B cell (primary cell): ENCODE results near the gene TFF1. TPM values are rescaled to one million over a fixed set of nuclear protein-coding genes. Genes with fewer than 3 reads are reported as not detected.

ENCODE experiments used
- ATAC-seq: fragments of 200-7000 bp; cut with Tn5 transposase; one replicate; pipeline ENCODE4 v1.10.0; 2021; ENCODE audit warnings: low read depth, mild to moderate bottlenecking, moderate number of reproducible peaks, moderate library complexity
- CTCF ChIA-PET: fragments of 350-600 bp; sonication (Branson Sonifier 250); formaldehyde crosslinking; loops from one replicate; lab custom pipeline; 2021; ENCODE audit warnings: antibody characterized with exemption, inconsistent platforms; lab: Charles Lee
- POLR2A ChIA-PET: fragments of 350-600 bp; sonication (Branson Sonifier 250); formaldehyde crosslinking; loops from one replicate; lab custom pipeline; 2021; ENCODE audit warnings: antibody characterized with exemption; lab: Charles Lee
- DNase-seq: peaks from one replicate; pipeline ENCODE4 v3.0.0; 2013
- H2AFZ ChIP-seq: 2 replicates; pipeline ENCODE4 v1.6.1; 2012; ENCODE audit warnings: mild to moderate bottlenecking, low read depth, low read length; ENCODE audit not compliant: insufficient read depth, poor library complexity, severe bottlenecking
- H3K27ac ChIP-seq, 2 donors: 1 replicate in 1 of 2; 2 replicates in 1 of 2; pipeline ENCODE4 v1.5.1; 2012 to 2013; ENCODE audit warnings: low read length in 2 of 2, mild to moderate bottlenecking in 2 of 2, moderate library complexity in 1 of 2
- H3K27me3 ChIP-seq, 4 experiments: fragments of 200-600 bp in 1 of 4; sonication (generic) in 1 of 4; replicated peaks in 1 of 4; 1 replicate in 2 of 4; 2 replicates in 2 of 4; pipeline versions ENCODE4 v1.6.1 to v1.7.0; 2013 to 2016; ENCODE audit warnings: low read length in 3 of 4, mild to moderate bottlenecking in 2 of 4, mixed read lengths in 1 of 4, moderate library complexity in 1 of 4; ENCODE audit not compliant: insufficient read depth in 4 of 4, control insufficient read depth in 3 of 4; ENCODE audit errors: control extremely low read depth in 1 of 4
- H3K36me3 ChIP-seq, 2 experiments: replicated peaks in 1 of 2; 1 replicate in 1 of 2; 2 replicates in 1 of 2; pipeline versions ENCODE4 v1.6.1 to v1.7.1; 2013; ENCODE audit warnings: low read length in 1 of 2; ENCODE audit not compliant: insufficient read depth in 2 of 2, control insufficient read depth in 1 of 2; ENCODE audit errors: control extremely low read depth in 1 of 2, extremely low read depth in 1 of 2
- H3K4me1 ChIP-seq, 2 donors: fragments of 200-600 bp in 1 of 2; sonication (generic) in 1 of 2; 1 replicate in 1 of 2; 2 replicates in 1 of 2; pipeline versions ENCODE4 v1.5.1 to v1.6.1; 2013 to 2017; ENCODE audit warnings: low read length in 2 of 2; ENCODE audit not compliant: control insufficient read depth in 2 of 2, insufficient read depth in 2 of 2
- H3K4me2 ChIP-seq: replicated peaks from 2 replicates; pipeline ENCODE3; 2012; ENCODE audit warnings: mild to moderate bottlenecking, low read depth, low read length; ENCODE audit not compliant: poor library complexity, severe bottlenecking
- H3K4me3 ChIP-seq, 5 experiments: fragments of 200-600 bp in 1 of 5; sonication (generic) in 1 of 5; 1 replicate in 3 of 5; 2 replicates in 2 of 5; pipeline versions ENCODE4 v1.5.1 to v1.7.0; 2011 to 2016; ENCODE audit warnings: low read length in 4 of 5, mild to moderate bottlenecking in 4 of 5, low read depth in 2 of 5, control low read depth in 1 of 5, moderate library complexity in 1 of 5; ENCODE audit not compliant: insufficient read depth in 1 of 5; ENCODE audit errors: control extremely low read depth in 1 of 5, extremely low read depth in 1 of 5
- H3K79me2 ChIP-seq: fragments of 200-600 bp; sonication (generic); one replicate; pipeline ENCODE4 v1.6.0; 2016; ENCODE audit warnings: low read length; ENCODE audit not compliant: control insufficient read depth, insufficient read depth
- H3K9ac ChIP-seq: fragments of 200-600 bp; sonication (generic); 2 replicates; pipeline ENCODE4 v1.6.1; 2017; ENCODE audit warnings: mild to moderate bottlenecking, low read length, moderate library complexity
- H3K9me3 ChIP-seq, 3 donors: one replicate each; pipeline versions ENCODE4 v1.6.1 to v1.7.1; 2013; ENCODE audit warnings: low read length in 2 of 3; ENCODE audit not compliant: control insufficient read depth in 2 of 3, insufficient read depth in 1 of 3; ENCODE audit errors: control extremely low read depth in 1 of 3
- H4K20me1 ChIP-seq: 2 replicates; pipeline ENCODE4 v1.6.0; 2012; ENCODE audit warnings: mild to moderate bottlenecking, low read length; ENCODE audit not compliant: insufficient read depth, control insufficient read depth, poor library complexity, severe bottlenecking
- H3K27ac Mint-ChIP-seq: one replicate; pipeline ENCODE4 v1.8.0; 2021; ENCODE audit warnings: mixed read lengths
- H3K27me3 Mint-ChIP-seq: one replicate; pipeline ENCODE4 v1.8.0; 2021; ENCODE audit warnings: mixed read lengths
- H3K4me1 Mint-ChIP-seq: one replicate; pipeline ENCODE4 v1.8.0; 2021; ENCODE audit warnings: mixed read lengths
- H3K4me3 Mint-ChIP-seq: one replicate; pipeline ENCODE4 v1.8.0; 2021; ENCODE audit warnings: mixed read lengths
- H3K9me3 Mint-ChIP-seq: one replicate; pipeline ENCODE4 v1.8.0; 2022; ENCODE audit warnings: mixed read lengths; ENCODE audit not compliant: insufficient read depth
- CTCF ChIP-seq: fragments of 200-600 bp; IDR thresholded peaks from one replicate; pipeline ENCODE4 v1.8.0; 2022; ENCODE audit warnings: antibody characterized with exemption, mild to moderate bottlenecking
- EZH2 ChIP-seq: IDR thresholded peaks from 2 replicates; pipeline ENCODE4 v1.6.1; 2012; ENCODE audit warnings: borderline replicate concordance, low read depth, mild to moderate bottlenecking, moderate library complexity, low read length; ENCODE audit not compliant: insufficient read depth, poor library complexity, severe bottlenecking
- WGBS: methylation state at CpG from one replicate; pipeline ENCODE4 v1.1.5; 2013; ENCODE audit warnings: missing lambda C conversion rate; ENCODE audit not compliant: insufficient coverage; 5-methylcytosine and 5-hydroxymethylcytosine counted together
- intact Hi-C: fragments of 100-400 bp; cut with micrococcal nuclease; formaldehyde crosslinking; loops from one replicate; pipeline ENCODE4 v1.10.0; 2022
- polyA plus RNA-seq: library from polyadenylated mRNA; depleted of rRNA; stranded (reverse); fragments of >200 nt; gene quantifications from 2 replicates; pipeline ENCODE4 v1.2.3, GENCODE V29; 2012
- total RNA-seq, 2 donors: library from RNA; stranded (reverse); fragments of 120-200 nt in 1 of 2; gene quantifications; 1 replicate in 1 of 2; 2 replicates in 1 of 2; pipeline versions ENCODE4 v1.2.3 to v1.2.4, GENCODE V29; 2013 to 2022

Gene TFF1
- total and polyA plus RNA-seq, 2 donors (not counting 1 experiment from before 2014, with no cell fraction given): not detected

DNA sequence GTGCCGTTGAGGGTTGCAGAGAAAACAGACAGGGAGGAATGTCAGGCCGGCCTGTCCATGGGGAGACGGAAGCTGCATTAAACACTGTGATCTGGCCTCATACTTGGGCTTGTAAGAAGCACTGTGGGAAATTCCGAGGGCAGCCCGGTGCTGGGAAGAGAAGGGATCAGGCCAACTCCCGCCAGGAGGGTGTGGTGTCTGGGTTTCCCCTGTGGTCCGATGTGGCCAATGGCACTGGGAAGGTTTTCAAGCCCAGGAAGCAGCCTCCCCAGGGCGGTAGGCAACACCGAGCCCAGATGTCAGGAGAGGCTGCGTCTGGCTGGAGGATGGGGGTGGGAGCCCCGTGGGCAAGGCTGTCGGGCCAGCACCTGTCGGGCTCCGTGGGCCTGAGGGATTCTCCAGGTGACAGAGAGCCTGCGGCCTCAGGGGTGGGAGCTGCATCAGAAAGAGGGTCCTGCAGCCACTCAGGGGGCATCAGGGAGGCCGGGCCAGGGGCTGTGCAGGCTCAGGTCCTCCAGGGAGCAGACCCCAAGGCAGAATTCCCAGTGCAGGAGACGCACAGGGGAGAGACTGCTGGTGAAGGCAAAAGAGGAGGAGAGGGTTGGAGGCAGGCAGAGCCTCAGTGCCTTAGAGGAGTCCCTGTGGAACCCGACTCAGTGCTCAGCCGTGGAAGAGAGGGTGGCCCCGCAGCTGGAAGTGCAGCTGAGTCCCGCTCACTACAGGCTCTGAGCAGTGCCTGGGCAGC lies 45.7 kb upstream of the TFF1 start:
- ATAC-seq: no peak
- intact Hi-C loops: no loop called here
- peaks cover 6 to 16% of the 10 kb centered on the region in 2 donors for H3K4me1 ChIP-seq
- H3K27ac ChIP-seq: no peak overlapping the region
- Mint-ChIP-seq H3K27ac (no peak overlapping the region), H3K4me1 (peaks cover 29% of the 10 kb centered on the region), H3K9me3 (no peaks in the 10 kb centered on the region), H3K4me3 (no peak overlapping the region), H3K27me3 (peaks cover 3% of the 10 kb centered on the region)
- ChIA-PET CTCF (no interaction called here), POLR2A (no interaction called here)
- H2AFZ ChIP-seq: no peak overlapping the region
- H3K27me3 ChIP-seq: no peaks in the 10 kb centered on the region
- H3K9ac ChIP-seq: no peak overlapping the region
- H4K20me1 ChIP-seq: no peaks in the 10 kb centered on the region
- H3K36me3 ChIP-seq: no peaks in the 10 kb centered on the region
- DNase-seq: no peak
- H3K4me3 ChIP-seq: no peak overlapping the region
- no peaks in the 10 kb centered on the region for H3K79me2 ChIP-seq
- no peak overlapping the region for H3K4me2 ChIP-seq
- no peaks in the 10 kb centered on the region for H3K9me3 ChIP-seq
- TF ChIP-seq CTCF: no peak
- no peak for TF ChIP-seq EZH2
- WGBS: 88% methylated on average over 21 of the region's 21 CpGs

GRCh38 chr21:42411197-42411869 lies 45.0 kb upstream of the TFF1 start:
- Histone ChIP-seq H3K4me2 (no peak overlapping the region), H3K4me1 (peaks cover 6 to 16% of the 10 kb centered on the region in 2 donors), H3K79me2 (no peaks in the 10 kb centered on the region), H3K27me3 (no peaks in the 10 kb centered on the region), H3K4me3 (no peak overlapping the region), H4K20me1 (no peaks in the 10 kb centered on the region), H3K9ac (no peak overlapping the region), H3K9me3 (no peaks in the 10 kb centered on the region), H3K36me3 (no peaks in the 10 kb centered on the region), H3K27ac (no peak overlapping the region), H2AFZ (no peak overlapping the region)
- H3K9me3 Mint-ChIP-seq: no peaks in the 10 kb centered on the region
- ChIA-PET POLR2A (no interaction called here), CTCF (no interaction called here)
- ATAC-seq: no peak
- no peak for TF ChIP-seq CTCF
- no peak for TF ChIP-seq EZH2
- 100% methylated on average over 3 of the region's 7 CpGs for WGBS
- peaks cover 3% of the 10 kb centered on the region for H3K27me3 Mint-ChIP-seq
- intact Hi-C loops: no loop called here
- peaks cover 29% of the 10 kb centered on the region for H3K4me1 Mint-ChIP-seq
- no peak overlapping the region for H3K27ac Mint-ChIP-seq
- no peak overlapping the region for H3K4me3 Mint-ChIP-seq
- DNase-seq: no peak
